Measurements from ENCODE around the gene RNF5. TPM values are rescaled to one million over a fixed set of nuclear protein-coding genes. Genes with fewer than 3 reads are reported as not detected.
A peak's percentile ranks its signal among the peaks of the same experiment; 100 is the strongest.

Gene RNF5
- total and polyA plus RNA-seq, 2 donors (not counting 1 experiment from before 2014, with no cell fraction given), result 25.5 to 40.7 TPM

- H3K27ac ChIP-seq (ENCODE audit: low read length in 2 of 2), result peak overlapping the region; percentile 39 to 52
- TF ChIP-seq CTCF (IDR thresholded peaks at IDR 0.05) (no peak), EZH2 (IDR thresholded peaks at IDR 0.05; ENCODE audit: borderline replicate concordance, insufficient read depth, low read depth, low read length, poor library complexity, severe bottlenecking) (no peak)
- peak overlapping the region in 2 of 5 experiments; percentile 29 to 45 for H3K4me3 ChIP-seq (ENCODE audit: control extremely low read depth in 1 of 5, extremely low read depth in 1 of 5, insufficient read depth in 1 of 5, low read depth in 2 of 5, low read length in 4 of 5)
- H3K9me3 ChIP-seq (ENCODE audit: control extremely low read depth in 1 of 3, control insufficient read depth in 2 of 3, insufficient read depth in 1 of 3, low read length in 2 of 3), result peaks cover 0 to 2% (median 0%) of the 10 kb centered on the region in 3 donors
- Mint-ChIP-seq H3K9me3 (ENCODE audit: insufficient read depth) (no peaks in the 10 kb centered on the region), H3K4me3 (peak overlapping the region; percentile 98), H3K27ac (peak overlapping the region; percentile 15), H3K4me1 (peaks cover 47% of the 10 kb centered on the region), H3K27me3 (peaks cover 4% of the 10 kb centered on the region)
- peaks cover 26 to 36% of the 10 kb centered on the region in 2 donors for H3K4me1 ChIP-seq (ENCODE audit: control insufficient read depth in 2 of 2, insufficient read depth in 2 of 2, low read length in 2 of 2)
- H2AFZ ChIP-seq (ENCODE audit: insufficient read depth, low read depth, low read length, poor library complexity, severe bottlenecking), result peak overlapping the region; percentile 90
- peaks cover 7 to 31% of the 10 kb centered on the region in 2 experiments for H3K36me3 ChIP-seq (replicated peaks in 1 of 2; ENCODE audit: control extremely low read depth in 1 of 2, control insufficient read depth in 1 of 2, extremely low read depth in 1 of 2, insufficient read depth in 2 of 2, low read length in 1 of 2)
- intact Hi-C loops (cut with micrococcal nuclease), result loop anchor here (1.0 to 10.0 kb wide), 2 partner anchors 49 to 666 kb away; partner anchors contain the start of gene RNF5
- ATAC-seq (ENCODE audit: low read depth), result no peak
- H3K79me2 ChIP-seq (ENCODE audit: control insufficient read depth, insufficient read depth, low read length), result peaks cover 47% of the 10 kb centered on the region
- H4K20me1 ChIP-seq (ENCODE audit: control insufficient read depth, insufficient read depth, low read length, poor library complexity, severe bottlenecking), result peaks cover 6% of the 10 kb centered on the region
- peak overlapping the region; percentile 31 for H3K9ac ChIP-seq (ENCODE audit: low read length)
- WGBS (ENCODE audit: insufficient coverage), result 92% methylated on average over 13 of the region's 13 CpGs
- DNase-seq, result no peak
- no peaks in the 10 kb centered on the region for H3K27me3 ChIP-seq (replicated peaks in 1 of 4; ENCODE audit: control extremely low read depth in 1 of 4, control insufficient read depth in 3 of 4, insufficient read depth in 4 of 4, low read length in 3 of 4)
- ChIA-PET POLR2A (interaction anchor here (0.5 to 2.0 kb wide), 10 partner anchors 9 to 766 kb away, joined by 3 to 15 read pairs (median 4); partner anchors contain the start of genes DXO, GPSM3 and PBX2), CTCF (interaction anchor here (0.7 to 4.8 kb wide), 8 partner anchors 10 to 886 kb away, joined by 3 to 40 read pairs (median 3); partner anchors contain the start of gene GPSM3)
- peak overlapping the region; percentile 79 for H3K4me2 ChIP-seq (replicated peaks; ENCODE audit: low read depth, low read length, poor library complexity, severe bottlenecking)
These were observed 49.4 kb upstream of the RNF5 start for GRCh38 chr6:32128751-32129296.

Data from B cell (primary cell).